Activated naive CD8-positive, alpha-beta T cell treated with anti-CD3 and anti-CD28 coated beads, Interleukin-2, amount 10 ng/mL, durations not matched to agents 7 days and 5 days (primary cell): Measurements from ENCODE around the gene EGFLAM. TPM values are rescaled to one million over a fixed set of nuclear protein-coding genes. Genes with fewer than 3 reads are reported as not detected.

ENCODE experiments used
- ATAC-seq: fragments of 150-1000 bp; cut with Tn5 transposase; one replicate; pipeline ENCODE4 v1.10.0; 2021; ENCODE audit warnings: low read depth, moderate library complexity
- POLR2A ChIA-PET: fragments of 350-600 bp; sonication (Branson Sonifier 250); formaldehyde crosslinking; loops from one replicate; lab custom pipeline; 2021; ENCODE audit warnings: antibody characterized with exemption; lab: Charles Lee
- DNase-seq: peaks from one replicate; pipeline ENCODE4 v3.0.0; 2021
- H3K27ac Mint-ChIP-seq: one replicate; pipeline ENCODE4 v1.8.0; 2022; ENCODE audit warnings: mild to moderate bottlenecking, mixed read lengths
- H3K27me3 Mint-ChIP-seq: one replicate; pipeline ENCODE4 v1.8.0; 2022; ENCODE audit warnings: mild to moderate bottlenecking, moderate library complexity, mixed read lengths
- H3K36me3 Mint-ChIP-seq: one replicate; pipeline ENCODE4 v1.8.0; 2021; ENCODE audit warnings: mild to moderate bottlenecking, mixed read lengths
- H3K4me1 Mint-ChIP-seq: one replicate; pipeline ENCODE4 v1.8.0; 2021; ENCODE audit warnings: mixed read lengths
- H3K4me3 Mint-ChIP-seq: one replicate; pipeline ENCODE4 v1.8.0; 2022; ENCODE audit warnings: mild to moderate bottlenecking, moderate library complexity, mixed read lengths
- H3K9me3 Mint-ChIP-seq: one replicate; pipeline ENCODE4 v1.8.0; 2021; ENCODE audit warnings: mixed read lengths
- total RNA-seq, 2 experiments: library from RNA; stranded (reverse); gene quantifications; one replicate each; pipeline ENCODE4 v1.2.3, GENCODE V29; 2021

The EGFLAM gene
- total RNA-seq, 2 experiments from 2014 or later, result not detected

- Mint-ChIP-seq H3K36me3 (no peaks in the 10 kb centered on the region), H3K27ac (no peak overlapping the region), H3K4me3 (no peak overlapping the region), H3K9me3 (no peaks in the 10 kb centered on the region), H3K27me3 (peaks cover 31% of the 10 kb centered on the region), H3K4me1 (peaks cover 14% of the 10 kb centered on the region)
- no peak for ATAC-seq
- no peak for DNase-seq
- POLR2A ChIA-PET, result no interaction called here
Observed at GRCh38 chr5:38426986-38427950, 168.9 kb downstream of the EGFLAM start.

DNA sequence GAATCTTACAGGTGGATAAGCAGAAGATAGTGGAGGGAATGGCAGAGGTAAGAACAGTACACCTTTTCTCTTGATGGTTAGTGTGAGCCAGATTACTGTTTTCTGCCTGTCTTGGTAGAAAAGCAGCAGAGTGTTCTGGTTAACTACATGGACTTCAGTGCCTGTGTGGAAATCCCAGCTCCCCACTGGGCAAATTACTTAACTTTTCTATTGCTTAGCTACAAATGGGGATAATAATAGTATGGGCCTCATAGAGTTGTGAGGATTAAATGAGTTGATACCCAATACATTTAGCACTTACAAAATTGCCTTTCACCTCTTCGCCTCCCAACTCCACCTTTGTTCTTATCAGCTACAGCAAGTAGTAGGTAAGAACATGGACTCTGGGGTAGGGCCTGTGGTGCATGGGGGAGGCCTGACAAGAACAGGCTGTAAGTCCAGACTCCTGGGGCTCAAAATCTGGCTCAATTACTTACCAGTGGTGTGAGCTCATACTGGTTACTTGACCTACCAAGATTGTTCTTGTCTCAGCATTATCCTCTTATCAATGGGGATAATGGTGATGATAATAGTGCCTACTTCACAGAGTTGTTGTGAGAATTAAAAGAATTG lies 173.0 kb downstream of the EGFLAM start:
- no peak for DNase-seq
- no peak overlapping the region for H3K4me3 Mint-ChIP-seq
- H3K4me1 Mint-ChIP-seq, result peaks cover 14% of the 10 kb centered on the region
- H3K9me3 Mint-ChIP-seq, result no peaks in the 10 kb centered on the region
- POLR2A ChIA-PET, result no interaction called here
- ATAC-seq, result no peak
- H3K27ac Mint-ChIP-seq, result no peak overlapping the region
- H3K36me3 Mint-ChIP-seq, result no peaks in the 10 kb centered on the region
- H3K27me3 Mint-ChIP-seq, result peaks cover 32% of the 10 kb centered on the region

DNA sequence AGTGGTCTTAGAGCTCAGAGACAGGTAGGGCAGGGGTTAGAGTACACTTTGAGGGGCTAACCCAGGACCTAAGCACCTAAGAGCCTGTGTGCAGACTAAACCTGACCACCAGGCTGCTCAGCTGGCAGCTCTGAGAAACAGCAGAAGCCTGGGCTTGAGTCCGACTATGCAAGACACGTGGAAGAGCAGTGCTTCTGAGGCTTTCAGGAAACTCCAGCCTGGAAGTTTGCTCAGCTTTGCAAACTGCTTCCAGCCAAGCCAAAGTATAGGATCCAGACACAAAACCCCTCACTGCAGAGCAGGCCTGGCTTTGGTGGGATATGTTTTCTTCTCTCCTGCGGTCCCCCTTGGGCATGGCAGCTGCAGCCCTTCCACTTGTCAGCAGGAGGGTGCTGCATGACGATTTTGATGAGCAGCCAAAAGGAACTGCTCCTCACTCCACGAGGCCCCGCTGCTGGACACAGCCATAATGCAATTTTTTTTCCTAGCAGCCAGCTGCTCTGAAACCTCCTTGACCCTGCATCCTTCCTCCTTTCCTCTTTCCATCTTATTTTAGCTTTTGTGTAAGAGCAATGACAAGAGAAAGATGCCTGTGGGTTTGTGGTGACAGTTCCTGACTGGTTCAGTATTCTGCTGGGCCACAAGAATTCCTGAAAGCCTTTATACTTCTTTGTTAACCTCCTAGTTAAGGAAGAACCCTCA lies 175.0 kb downstream of the EGFLAM start:
- Mint-ChIP-seq H3K4me1 (no peaks in the 10 kb centered on the region), H3K4me3 (no peak overlapping the region), H3K27ac (no peak overlapping the region), H3K27me3 (peaks cover 32% of the 10 kb centered on the region), H3K36me3 (no peaks in the 10 kb centered on the region), H3K9me3 (no peaks in the 10 kb centered on the region)
- ATAC-seq (no peak), DNase-seq (no peak)
- POLR2A ChIA-PET, result no interaction called here

GRCh38 chr5:38434966-38435705 lies 176.8 kb downstream of the EGFLAM start:
- H3K27ac Mint-ChIP-seq, result no peak overlapping the region

GRCh38 chr5:38438757-38439156 lies 180.4 kb downstream of the EGFLAM start:
- H3K36me3 Mint-ChIP-seq, result no peaks in the 10 kb centered on the region
- POLR2A ChIA-PET, result no interaction called here
- no peak for ATAC-seq
- H3K4me3 Mint-ChIP-seq, result no peak overlapping the region
- H3K27ac Mint-ChIP-seq, result no peak overlapping the region
- no peak for DNase-seq
- H3K27me3 Mint-ChIP-seq, result peaks cover 41% of the 10 kb centered on the region
- H3K9me3 Mint-ChIP-seq, result no peaks in the 10 kb centered on the region
- no peaks in the 10 kb centered on the region for H3K4me1 Mint-ChIP-seq

More at GRCh38 chr5:38434966-38435705, 176.8 kb downstream of the EGFLAM start:
- H3K27me3 Mint-ChIP-seq, result peaks cover 33% of the 10 kb centered on the region
- ATAC-seq (no peak), DNase-seq (no peak)
- POLR2A ChIA-PET, result no interaction called here
- H3K4me1 Mint-ChIP-seq, result no peaks in the 10 kb centered on the region
- no peak overlapping the region for H3K4me3 Mint-ChIP-seq
- H3K36me3 Mint-ChIP-seq, result no peaks in the 10 kb centered on the region
- H3K9me3 Mint-ChIP-seq, result no peaks in the 10 kb centered on the region

DNA sequence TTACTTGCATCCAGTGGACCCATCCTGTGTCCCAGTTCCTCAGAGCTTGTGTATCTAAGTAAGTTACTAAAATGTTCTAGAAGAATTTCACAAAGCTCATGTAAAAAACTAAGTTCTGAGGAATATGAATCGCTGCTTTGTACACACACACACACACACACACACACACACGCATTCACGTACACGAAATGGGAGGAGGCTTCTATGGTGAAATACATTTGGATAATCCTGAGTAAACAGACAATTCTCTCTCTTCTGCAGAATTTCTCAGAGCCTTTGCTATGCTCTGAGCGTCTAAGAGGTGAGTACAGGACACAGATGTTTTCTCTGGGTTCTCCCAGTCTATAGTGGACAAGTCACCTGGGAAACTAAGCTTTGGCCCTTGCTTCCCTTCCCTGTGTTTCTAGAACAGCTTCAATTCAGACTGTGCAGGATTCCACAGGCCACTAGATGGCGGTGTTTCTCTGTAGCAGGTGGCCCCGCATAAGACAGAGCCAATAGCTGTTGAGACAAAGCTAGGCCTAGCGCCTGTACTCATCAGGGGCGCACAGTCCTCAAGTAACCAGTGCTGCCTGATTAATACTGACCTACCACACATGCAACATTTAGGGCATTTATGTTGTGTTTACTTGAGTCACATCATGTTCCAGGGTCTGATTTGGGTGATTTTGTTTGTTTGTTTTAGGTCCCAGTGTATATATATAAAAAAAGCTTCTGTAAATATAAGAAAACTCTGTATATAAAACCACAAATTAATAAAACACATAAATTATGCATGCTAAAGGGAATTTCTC lies 183.3 kb downstream of the EGFLAM start:
- Mint-ChIP-seq H3K27ac (no peak overlapping the region), H3K27me3 (peaks cover 43% of the 10 kb centered on the region), H3K4me1 (no peaks in the 10 kb centered on the region), H3K9me3 (no peaks in the 10 kb centered on the region), H3K4me3 (no peak overlapping the region), H3K36me3 (no peaks in the 10 kb centered on the region)
- peak; percentile 72 for DNase-seq
- POLR2A ChIA-PET, result interaction anchor here (1.1 to 1.7 kb wide), 2 partner anchors 12 to 368 kb away, joined by 4 to 5 read pairs; no protein-coding TSS in a partner anchor
- ATAC-seq, result peak; percentile 100

- Mint-ChIP-seq H3K27me3 (peaks cover 45% of the 10 kb centered on the region), H3K4me3 (no peak overlapping the region), H3K9me3 (no peaks in the 10 kb centered on the region), H3K36me3 (no peaks in the 10 kb centered on the region), H3K27ac (no peak overlapping the region), H3K4me1 (no peaks in the 10 kb centered on the region)
- ATAC-seq (no peak), DNase-seq (no peak)
- POLR2A ChIA-PET, result interaction anchor here (1.1 to 1.7 kb wide), 2 partner anchors 11 to 368 kb away, joined by 4 to 5 read pairs; no protein-coding TSS in a partner anchor
Observed at GRCh38 chr5:38442247-38442573, 183.9 kb downstream of the EGFLAM start.

DNA sequence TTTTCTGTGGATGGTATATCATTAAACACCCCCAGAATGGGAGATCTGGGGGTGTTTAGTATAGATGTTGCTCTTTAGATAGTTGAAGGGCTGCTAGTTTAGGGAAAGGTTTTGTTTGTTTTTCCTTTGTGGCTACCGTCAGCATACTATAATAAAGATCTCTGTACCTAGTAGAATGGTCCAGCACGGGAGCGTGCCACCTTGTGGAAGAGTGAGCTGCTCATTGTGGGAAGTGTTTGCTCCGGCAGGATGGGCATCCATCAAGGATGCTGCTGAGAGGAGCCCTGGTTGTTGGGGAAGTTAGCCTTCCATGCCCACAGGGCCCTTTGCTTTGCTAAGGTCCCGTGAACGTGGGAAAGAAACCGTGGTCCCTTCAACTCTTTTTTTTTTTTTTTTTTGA lies 185.0 kb downstream of the EGFLAM start:
- POLR2A ChIA-PET, result no interaction called here
- no peak for DNase-seq
- H3K4me3 Mint-ChIP-seq, result no peak overlapping the region
- H3K36me3 Mint-ChIP-seq, result no peaks in the 10 kb centered on the region
- peaks cover 56% of the 10 kb centered on the region for H3K27me3 Mint-ChIP-seq
- H3K9me3 Mint-ChIP-seq, result no peaks in the 10 kb centered on the region
- no peak for ATAC-seq
- H3K27ac Mint-ChIP-seq, result no peak overlapping the region
- no peaks in the 10 kb centered on the region for H3K4me1 Mint-ChIP-seq

DNA sequence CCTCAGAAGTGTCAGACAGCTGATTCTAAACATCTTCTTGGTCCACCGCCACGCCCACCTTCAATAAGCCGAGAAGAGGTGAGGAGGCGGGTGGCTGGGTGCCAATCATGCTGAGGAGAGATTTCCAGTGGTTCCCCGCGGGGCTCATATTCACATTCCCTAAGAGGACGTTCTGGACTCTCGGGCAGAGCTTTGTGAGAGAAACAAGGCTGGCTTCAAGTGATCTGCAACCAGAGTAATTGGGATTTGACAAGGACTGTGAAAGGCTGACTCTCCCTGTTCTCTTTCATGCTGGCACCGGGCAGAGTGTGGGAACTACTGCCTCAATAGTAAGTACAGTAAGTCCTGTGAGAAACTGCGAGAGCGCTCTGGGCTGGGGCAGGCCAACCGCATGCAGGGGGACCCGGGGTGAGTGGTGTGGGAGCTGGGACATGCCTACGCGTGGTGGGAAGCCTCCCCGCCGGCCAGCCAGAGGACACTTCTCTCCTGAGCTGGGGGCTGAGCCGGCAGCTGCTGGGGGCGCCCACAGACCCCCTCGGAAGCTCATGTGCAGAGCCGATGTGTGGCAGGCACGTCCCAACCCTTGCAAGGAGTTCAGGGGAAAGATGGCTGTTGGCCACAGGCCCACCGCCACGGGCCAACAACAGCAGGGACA lies 187.1 kb downstream of the EGFLAM start:
- no peaks in the 10 kb centered on the region for H3K36me3 Mint-ChIP-seq
- no peaks in the 10 kb centered on the region for H3K4me1 Mint-ChIP-seq
- ATAC-seq (no peak), DNase-seq (no peak)
- POLR2A ChIA-PET, result no interaction called here
- H3K27me3 Mint-ChIP-seq, result peaks cover 66% of the 10 kb centered on the region
- H3K9me3 Mint-ChIP-seq, result no peaks in the 10 kb centered on the region
- no peak overlapping the region for H3K27ac Mint-ChIP-seq
- no peak overlapping the region for H3K4me3 Mint-ChIP-seq

GRCh38 chr5:38446029-38446522 lies 187.7 kb downstream of the EGFLAM start:
- Mint-ChIP-seq H3K27me3 (peaks cover 66% of the 10 kb centered on the region), H3K4me3 (no peak overlapping the region), H3K36me3 (no peaks in the 10 kb centered on the region), H3K27ac (no peak overlapping the region), H3K4me1 (no peaks in the 10 kb centered on the region), H3K9me3 (no peaks in the 10 kb centered on the region)
- ATAC-seq, result no peak
- POLR2A ChIA-PET, result no interaction called here
- DNase-seq, result no peak

DNA sequence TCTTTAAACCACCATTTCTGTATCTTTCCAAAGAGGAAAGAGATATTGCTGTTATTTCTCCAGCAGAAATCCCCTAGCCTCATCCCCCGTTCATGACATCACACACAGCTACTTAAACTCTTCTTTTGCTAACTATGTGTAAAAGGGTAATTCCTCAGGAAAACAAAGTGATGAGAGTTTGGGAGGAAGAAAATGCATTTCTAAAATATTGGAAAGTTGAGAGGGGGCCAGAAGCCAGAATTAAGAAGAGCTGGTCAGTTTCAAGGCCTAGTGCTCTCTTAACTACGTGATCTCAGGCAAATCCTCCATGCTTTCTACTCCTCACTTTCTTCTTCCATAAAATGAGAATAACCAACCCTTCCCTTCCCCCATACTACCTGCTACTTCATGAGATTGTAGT lies 188.7 kb downstream of the EGFLAM start:
- DNase-seq, result no peak
- no peaks in the 10 kb centered on the region for H3K9me3 Mint-ChIP-seq
- H3K36me3 Mint-ChIP-seq, result no peaks in the 10 kb centered on the region
- no peak for ATAC-seq
- H3K27me3 Mint-ChIP-seq, result peaks cover 71% of the 10 kb centered on the region
- H3K4me1 Mint-ChIP-seq, result no peaks in the 10 kb centered on the region
- no peak overlapping the region for H3K4me3 Mint-ChIP-seq
- no peak overlapping the region for H3K27ac Mint-ChIP-seq
- POLR2A ChIA-PET, result no interaction called here

GRCh38 chr5:38447786-38448185 lies 189.4 kb downstream of the EGFLAM start:
- H3K36me3 Mint-ChIP-seq, result no peaks in the 10 kb centered on the region
- peaks cover 6% of the 10 kb centered on the region for H3K4me1 Mint-ChIP-seq
- H3K27ac Mint-ChIP-seq, result no peak overlapping the region
- POLR2A ChIA-PET, result no interaction called here
- DNase-seq (no peak), ATAC-seq (no peak)
- H3K27me3 Mint-ChIP-seq, result peaks cover 77% of the 10 kb centered on the region
- no peaks in the 10 kb centered on the region for H3K9me3 Mint-ChIP-seq
- no peak overlapping the region for H3K4me3 Mint-ChIP-seq
